GM12892 (cell line): Measurements from ENCODE around the gene PLD1.

Source experiments
- POLR2A ChIP-seq: IDR thresholded peaks from 2 replicates; pipeline ENCODE4 v1.6.1; 2011; ENCODE audit warnings: low read depth, low read length, control low read depth
- POLR2AphosphoS5 ChIP-seq: IDR thresholded peaks from 2 replicates; pipeline ENCODE4 v1.6.1; 2011; ENCODE audit warnings: low read depth, low read length, control low read depth
- TAF1 ChIP-seq: IDR thresholded peaks from 2 replicates; pipeline ENCODE4 v1.6.1; 2011; ENCODE audit warnings: low read depth, mild to moderate bottlenecking, control low read depth, low read length, borderline replicate concordance

GRCh38 chr3:171838218-171838720 lies 28.0 kb upstream of the PLD1 start:
- TF ChIP-seq POLR2A (no peak), POLR2AphosphoS5 (no peak), TAF1 (no peak)
